ENCODE measurements around the gene TACC2. TPM values are rescaled to one million over a fixed set of nuclear protein-coding genes. Genes with fewer than 3 reads are reported as not detected.

Gene TACC2
- total and polyA plus RNA-seq, 2 donors (not counting 3 experiments of a cell fraction or from before 2014, with no cell fraction given) = 14.4 to 46.2 TPM

DNA sequence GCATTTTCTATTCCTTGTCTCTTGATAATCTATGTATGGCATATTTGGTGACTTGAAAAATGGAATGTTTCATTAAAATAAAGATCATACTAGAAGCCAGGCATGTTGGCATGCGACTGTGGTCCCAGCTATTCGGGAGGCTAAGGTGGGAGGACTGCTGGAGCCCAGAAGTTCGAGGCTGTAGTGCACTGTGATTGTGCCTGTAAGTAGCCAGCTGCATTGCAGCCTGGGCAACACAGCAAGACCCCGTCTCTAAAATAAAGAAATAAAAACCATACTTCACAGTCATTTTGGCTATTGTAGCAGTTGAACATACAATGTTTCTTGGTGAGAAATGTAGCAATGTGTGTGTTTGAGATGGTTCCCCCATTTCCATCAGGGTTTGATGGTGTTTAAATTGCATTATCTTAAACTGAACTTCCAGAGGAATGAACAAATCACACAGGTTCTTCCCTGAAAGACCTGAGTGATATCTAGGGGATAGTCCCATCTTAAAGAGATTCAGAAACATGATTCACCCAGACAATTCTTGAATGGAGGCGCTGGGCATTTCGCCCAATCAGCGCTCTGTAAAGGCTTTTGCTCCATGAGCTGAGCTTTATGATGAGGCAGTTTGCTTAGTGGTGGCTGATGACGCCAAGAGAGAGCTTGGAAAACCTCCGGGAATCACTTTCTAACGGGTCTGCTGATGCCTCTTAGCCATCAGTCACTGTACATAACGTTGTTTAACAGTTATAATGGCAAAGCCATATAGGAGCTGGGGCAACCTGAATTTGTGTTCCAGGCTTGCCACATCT is 262.7 kb downstream of the TACC2 start:
- H3K4me1 ChIP-seq (ENCODE audit: control insufficient read depth, extremely low read depth, insufficient read depth, low read length) = no peaks in the 10 kb centered on the region
- no peaks in the 10 kb centered on the region for H3K9me1 ChIP-seq (replicated peaks; ENCODE audit: control insufficient read depth, extremely low read depth, insufficient read depth, low read length)
- intact Hi-C loops (cut with micrococcal nuclease) = no loop called here
- no peak overlapping the region for H3K4me2 ChIP-seq (ENCODE audit: insufficient read depth, low read length)
- no peaks in the 10 kb centered on the region for H3K27me3 ChIP-seq (ENCODE audit: control insufficient read depth in 2 of 2, insufficient read depth in 2 of 2, low read length in 2 of 2)
- no peaks in the 10 kb centered on the region for H3K9me3 ChIP-seq (replicated peaks; ENCODE audit: control insufficient read depth, insufficient read depth, low read length)
- no peaks in the 10 kb centered on the region for H3K79me2 ChIP-seq (ENCODE audit: control insufficient read depth, insufficient read depth, low read length)
- H3K9ac ChIP-seq (replicated peaks; ENCODE audit: extremely low read depth, insufficient read depth, low read length) = no peak overlapping the region
- POLR2A ChIA-PET = no interaction called here
- H4K20me1 ChIP-seq (replicated peaks; ENCODE audit: control insufficient read depth, extremely low read depth, insufficient read depth, low read length) = no peaks in the 10 kb centered on the region
- DNase-seq (ENCODE audit: low read depth, low spot score) (no peak), FAIRE-seq (no peak)
- H2AFZ ChIP-seq (ENCODE audit: low read depth, low read length) = no peak overlapping the region
- H3K36me3 ChIP-seq (ENCODE audit: control insufficient read depth in 2 of 2, extremely low read depth in 1 of 2, insufficient read depth in 2 of 2, low read length in 2 of 2) = peaks cover 4 to 9% of the 10 kb centered on the region in 2 experiments
- no peak for TF ChIP-seq MYC (IDR thresholded peaks at IDR 0.05; ENCODE audit: low read depth, low read length)
- TF ChIP-seq, protein P1, sequence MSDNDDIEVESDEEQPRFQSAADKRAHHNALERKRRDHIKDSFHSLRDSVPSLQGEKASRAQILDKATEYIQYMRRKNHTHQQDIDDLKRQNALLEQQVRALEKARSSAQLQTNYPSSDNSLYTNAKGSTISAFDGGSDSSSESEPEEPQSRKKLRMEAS (IDR thresholded peaks at IDR 0.05; ENCODE audit: insufficient read depth, insufficient read length) = no peak
- dilution Hi-C loops (cut with MboI; ENCODE audit: extremely low pct_ligation_motif_present, low sequenced_read_pairs) = no loop called here
- CTCF ChIA-PET = interaction anchor here (0.8 to 1.0 kb wide), 2 partner anchors 16 to 17 kb away, joined by 3 read pairs; no protein-coding TSS in a partner anchor
- BruUV-seq (replicated peaks) = no TSS peak
- no peak overlapping the region for H3K4me3 ChIP-seq (replicated peaks in 1 of 3; ENCODE audit: insufficient read depth in 1 of 3, low read depth in 1 of 3, low read length in 3 of 3)
- H3K27ac ChIP-seq (ENCODE audit: insufficient read depth, low read depth, low read length) = no peak overlapping the region

GRCh38 chr10:122252805-122253204 is 263.8 kb downstream of the TACC2 start:
- Histone ChIP-seq H3K27ac (ENCODE audit: insufficient read depth, low read depth, low read length) (no peak overlapping the region), H3K27me3 (ENCODE audit: control insufficient read depth in 2 of 2, insufficient read depth in 2 of 2, low read length in 2 of 2) (no peaks in the 10 kb centered on the region), H3K9me3 (replicated peaks; ENCODE audit: control insufficient read depth, insufficient read depth, low read length) (no peaks in the 10 kb centered on the region), H3K4me2 (ENCODE audit: insufficient read depth, low read length) (no peak overlapping the region), H3K36me3 (ENCODE audit: control insufficient read depth in 2 of 2, extremely low read depth in 1 of 2, insufficient read depth in 2 of 2, low read length in 2 of 2) (peaks cover 4 to 9% of the 10 kb centered on the region in 2 experiments), H3K9me1 (replicated peaks; ENCODE audit: control insufficient read depth, extremely low read depth, insufficient read depth, low read length) (no peaks in the 10 kb centered on the region), H3K4me3 (replicated peaks in 1 of 3; ENCODE audit: insufficient read depth in 1 of 3, low read depth in 1 of 3, low read length in 3 of 3) (no peak overlapping the region), H3K9ac (replicated peaks; ENCODE audit: extremely low read depth, insufficient read depth, low read length) (no peak overlapping the region), H2AFZ (ENCODE audit: low read depth, low read length) (no peak overlapping the region), H4K20me1 (replicated peaks; ENCODE audit: control insufficient read depth, extremely low read depth, insufficient read depth, low read length) (no peaks in the 10 kb centered on the region), H3K79me2 (ENCODE audit: control insufficient read depth, insufficient read depth, low read length) (no peaks in the 10 kb centered on the region), H3K4me1 (ENCODE audit: control insufficient read depth, extremely low read depth, insufficient read depth, low read length) (no peaks in the 10 kb centered on the region)
- POLR2A ChIA-PET = no interaction called here
- DNase-seq (ENCODE audit: low read depth, low spot score) = no peak
- TF ChIP-seq GATA2 (IDR thresholded peaks at IDR 0.05; ENCODE audit: insufficient read depth, insufficient read length, low read depth, low read length) = no peak
- no peak for TF ChIP-seq JUN (IDR thresholded peaks at IDR 0.05; ENCODE audit: borderline replicate concordance, insufficient read depth, insufficient read length, low read depth)
- TF ChIP-seq EZH2 (IDR thresholded peaks at IDR 0.05; ENCODE audit: borderline replicate concordance, low read depth, low read length, severe bottlenecking) = no peak
- TF ChIP-seq POLR2AphosphoS5 (IDR thresholded peaks at IDR 0.05; ENCODE audit: insufficient read depth, low read depth, low read length) = no peak
- TF ChIP-seq, protein P1 (IDR thresholded peaks at IDR 0.05; ENCODE audit: insufficient read depth, insufficient read length) = no peak
- no peak for TF ChIP-seq FOS (IDR thresholded peaks at IDR 0.05; ENCODE audit: borderline replicate concordance, insufficient read depth, low read length)
- TF ChIP-seq POLR2A (IDR thresholded peaks at IDR 0.05; ENCODE audit: low read depth, low read length) = no peak
- TF ChIP-seq MYC (IDR thresholded peaks at IDR 0.05; ENCODE audit: low read depth, low read length) = no peak
- TF ChIP-seq, protein P2, sequence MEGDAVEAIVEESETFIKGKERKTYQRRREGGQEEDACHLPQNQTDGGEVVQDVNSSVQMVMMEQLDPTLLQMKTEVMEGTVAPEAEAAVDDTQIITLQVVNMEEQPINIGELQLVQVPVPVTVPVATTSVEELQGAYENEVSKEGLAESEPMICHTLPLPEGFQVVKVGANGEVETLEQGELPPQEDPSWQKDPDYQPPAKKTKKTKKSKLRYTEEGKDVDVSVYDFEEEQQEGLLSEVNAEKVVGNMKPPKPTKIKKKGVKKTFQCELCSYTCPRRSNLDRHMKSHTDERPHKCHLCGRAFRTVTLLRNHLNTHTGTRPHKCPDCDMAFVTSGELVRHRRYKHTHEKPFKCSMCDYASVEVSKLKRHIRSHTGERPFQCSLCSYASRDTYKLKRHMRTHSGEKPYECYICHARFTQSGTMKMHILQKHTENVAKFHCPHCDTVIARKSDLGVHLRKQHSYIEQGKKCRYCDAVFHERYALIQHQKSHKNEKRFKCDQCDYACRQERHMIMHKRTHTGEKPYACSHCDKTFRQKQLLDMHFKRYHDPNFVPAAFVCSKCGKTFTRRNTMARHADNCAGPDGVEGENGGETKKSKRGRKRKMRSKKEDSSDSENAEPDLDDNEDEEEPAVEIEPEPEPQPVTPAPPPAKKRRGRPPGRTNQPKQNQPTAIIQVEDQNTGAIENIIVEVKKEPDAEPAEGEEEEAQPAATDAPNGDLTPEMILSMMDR (IDR thresholded peaks at IDR 0.05; ENCODE audit: extremely low read depth in 1 of 2, insufficient read depth in 1 of 2, low read depth in 1 of 2, low read length in 2 of 2) = no peak
- no TSS peak for BruUV-seq (replicated peaks)
- dilution Hi-C loops (cut with MboI; ENCODE audit: extremely low pct_ligation_motif_present, low sequenced_read_pairs) = no loop called here
- CTCF ChIA-PET = no interaction called here
- no peak for FAIRE-seq
- intact Hi-C loops (cut with micrococcal nuclease) = no loop called here
